Stomach (tissue), 4 donors: ENCODE results near the gene ITGB4.

Source experiments
- EP300 ChIP-seq: sonication (generic); formaldehyde crosslinking; IDR thresholded peaks from one replicate; pipeline ENCODE4 v1.6.1; 2017; ENCODE audit warnings: antibody characterized with exemption
- TF ChIP-seq, protein P1 (sequence below), 7 experiments: fragments of 450-650 bp in 4 of 7; fragments of 200-600 bp in 3 of 7; sonication (generic) in 3 of 7; IDR thresholded peaks; one replicate each; pipeline ENCODE4 v1.5.1; 2016 to 2019; ENCODE audit warnings: antibody characterized with exemption in 7 of 7, control low read depth in 2 of 7, mild to moderate bottlenecking in 1 of 7

DNA sequence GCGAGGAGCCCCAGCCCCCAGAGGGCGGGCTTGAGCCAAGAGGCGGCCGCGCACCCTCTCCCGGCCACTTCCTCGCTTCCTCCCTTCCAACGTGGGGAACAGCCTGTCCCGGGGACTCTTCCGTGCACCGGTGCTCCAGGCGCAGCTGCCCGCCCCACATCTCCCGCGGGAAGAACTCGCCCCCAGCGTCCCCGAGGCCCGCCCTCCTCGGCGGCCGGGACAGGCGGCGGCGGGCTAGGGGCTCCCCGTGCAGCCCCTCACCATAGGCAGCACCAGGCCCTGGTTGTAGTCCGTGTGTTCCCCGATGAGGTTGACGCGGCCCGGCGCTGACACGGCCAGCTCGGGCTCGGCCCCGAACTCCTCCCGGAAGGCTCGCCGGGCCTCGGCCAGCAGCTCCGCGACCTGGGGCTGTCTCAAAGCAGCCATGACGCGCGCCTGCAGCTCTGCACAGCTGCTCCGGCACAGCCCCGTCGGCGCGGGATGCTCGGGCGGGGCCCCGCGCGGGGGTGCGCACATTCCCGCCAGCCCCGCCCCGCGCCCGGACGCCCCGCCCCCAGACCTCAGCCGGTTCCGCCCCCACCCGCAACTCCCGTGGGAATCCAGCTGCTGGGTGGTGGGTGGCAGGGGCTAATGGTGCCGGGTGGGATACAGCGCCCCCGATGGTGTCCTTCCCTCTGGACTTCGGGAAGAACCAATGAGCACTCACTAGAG, 43.6 kb downstream of the ITGB4 start, which contains the start of gene GALK1:
- TF ChIP-seq, protein P1, sequence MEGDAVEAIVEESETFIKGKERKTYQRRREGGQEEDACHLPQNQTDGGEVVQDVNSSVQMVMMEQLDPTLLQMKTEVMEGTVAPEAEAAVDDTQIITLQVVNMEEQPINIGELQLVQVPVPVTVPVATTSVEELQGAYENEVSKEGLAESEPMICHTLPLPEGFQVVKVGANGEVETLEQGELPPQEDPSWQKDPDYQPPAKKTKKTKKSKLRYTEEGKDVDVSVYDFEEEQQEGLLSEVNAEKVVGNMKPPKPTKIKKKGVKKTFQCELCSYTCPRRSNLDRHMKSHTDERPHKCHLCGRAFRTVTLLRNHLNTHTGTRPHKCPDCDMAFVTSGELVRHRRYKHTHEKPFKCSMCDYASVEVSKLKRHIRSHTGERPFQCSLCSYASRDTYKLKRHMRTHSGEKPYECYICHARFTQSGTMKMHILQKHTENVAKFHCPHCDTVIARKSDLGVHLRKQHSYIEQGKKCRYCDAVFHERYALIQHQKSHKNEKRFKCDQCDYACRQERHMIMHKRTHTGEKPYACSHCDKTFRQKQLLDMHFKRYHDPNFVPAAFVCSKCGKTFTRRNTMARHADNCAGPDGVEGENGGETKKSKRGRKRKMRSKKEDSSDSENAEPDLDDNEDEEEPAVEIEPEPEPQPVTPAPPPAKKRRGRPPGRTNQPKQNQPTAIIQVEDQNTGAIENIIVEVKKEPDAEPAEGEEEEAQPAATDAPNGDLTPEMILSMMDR (IDR thresholded peaks at IDR 0.05): peak in 2 of 7 experiments; percentile 63 to 72
- TF ChIP-seq EP300: no peak
